Right lobe of liver (tissue), 6 donors: ENCODE measurements around the gene MCM10. TPM values are rescaled to one million over a fixed set of nuclear protein-coding genes. Genes with fewer than 3 reads are reported as not detected.

ENCODE experiments used
- ATAC-seq, 4 donors: fragments of 200-7000 bp; cut with Tn5 transposase; one replicate each; pipeline ENCODE4 v1.9.1; 2020; ENCODE audit warnings: mild to moderate bottlenecking in 4 of 4, moderate library complexity in 4 of 4
- DNase-seq, 3 donors: peaks; one replicate each; pipeline ENCODE4 v3.0.0-alpha.2; 2020
- H3K27ac ChIP-seq, 3 donors: fragments of 200-600 bp; one replicate each; pipeline ENCODE4 v1.8.0; 2022
- H3K27me3 ChIP-seq, 2 donors: fragments of 200-600 bp; one replicate each; pipeline ENCODE4 v1.8.0; 2022
- H3K36me3 ChIP-seq, 4 donors: fragments of 200-600 bp; sonication (generic) in 1 of 4; one replicate each; pipeline versions ENCODE4 v1.5.1 to v1.8.0; 2017 to 2022; ENCODE audit warnings: control low read depth in 1 of 4
- H3K4me1 ChIP-seq, 4 donors: fragments of 200-600 bp; sonication (generic) in 1 of 4; one replicate each; pipeline versions ENCODE4 v1.5.1 to v1.8.0; 2017 to 2022; ENCODE audit warnings: control low read depth in 1 of 4
- H3K4me3 ChIP-seq, 3 donors: fragments of 200-600 bp; one replicate each; pipeline ENCODE4 v1.8.0; 2022
- H3K9me3 ChIP-seq, 4 donors: fragments of 200-600 bp; sonication (generic) in 1 of 4; one replicate each; pipeline versions ENCODE4 v1.5.1 to v1.8.0; 2017 to 2022; ENCODE audit warnings: control low read depth in 1 of 4
- CTCF ChIP-seq, 4 donors: fragments of 200-600 bp in 3 of 4; fragments of 450-650 bp in 1 of 4; IDR thresholded peaks; one replicate each; pipeline versions ENCODE4 v1.5.1 to v1.8.0; 2016 to 2022; ENCODE audit warnings: antibody characterized with exemption in 4 of 4, mild to moderate bottlenecking in 2 of 4
- POLR2A ChIP-seq: fragments of 450-650 bp; IDR thresholded peaks from one replicate; pipeline ENCODE4 v1.6.1; 2017; ENCODE audit warnings: antibody characterized with exemption, mild to moderate bottlenecking
- WGBS: methylation state at CpG from one replicate; pipeline ENCODE4 v1.1.6; 2018; ENCODE audit warnings: low coverage, low lambda C conversion rate; ENCODE audit not compliant: insufficient coverage; ENCODE audit errors: missing lambda C conversion rate; 5-methylcytosine and 5-hydroxymethylcytosine counted together
- intact Hi-C, 2 donors: fragments of 100-400 bp; cut with DNase I; formaldehyde crosslinking; loops; one replicate each; pipeline versions ENCODE4 v1.11.2 to v1.14.1; 2022
- total RNA-seq, 6 experiments: library from RNA; depleted of rRNA in 2 of 6; stranded (reverse); fragments of >200 nt in 2 of 6; fragmentation: NEBNext Ultra II Directional in 3 of 6; extraction: Animal tissue kit (Norgen Biotek cat#: 25700) in 3 of 6; gene quantifications; one replicate each; pipeline versions ENCODE4 v1.1.0 to v1.2.4, GENCODE V29; 2016 to 2023
- donor health status: DM: no; HTN: yes; CAD: no.
- donor health status: DM: no; HTN: no; CAD: no.
- donor health status: DM: no; HTN: no; CAD: no.
- donor health status: DM: no; HTN: yes; CAD: no.
- donor health status: DM: no; HTN: yes; CAD: no.

The MCM10 gene
- total RNA-seq, 6 experiments from 2014 or later = 0.05 to 6.4 (median 0.64) TPM; not detected in 1

- intact Hi-C loops = no loop called here
- Histone ChIP-seq H3K4me1 (peaks cover 0 to 9% (median 4%) of the 10 kb centered on the region in 4 donors), H3K4me3 (no peak overlapping the region), H3K27me3 (no peaks in the 10 kb centered on the region), H3K27ac (no peak overlapping the region), H3K9me3 (no peaks in the 10 kb centered on the region), H3K36me3 (no peaks in the 10 kb centered on the region)
- ATAC-seq (no peak), DNase-seq (no peak)
- TF ChIP-seq CTCF (IDR thresholded peaks at IDR 0.05) (no peak), POLR2A (no peak)
- WGBS = 98% methylated on average over 6 of the region's 6 CpGs
Observed at GRCh38 chr10:13168781-13169180, 7.4 kb downstream of the MCM10 start.

GRCh38 chr10:13173616-13174015 lies 12.3 kb downstream of the MCM10 start:
- no peaks in the 10 kb centered on the region for H3K27me3 ChIP-seq
- intact Hi-C loops = no loop called here
- DNase-seq (peak in 2 of 3 donors; percentile 69 to 81), ATAC-seq (peak; percentile 97 to 100 (median 98))
- H3K27ac ChIP-seq = peak overlapping the region in 2 of 3 donors; percentile 82 to 85
- TF ChIP-seq POLR2A (no peak), CTCF (IDR thresholded peaks at IDR 0.05) (no peak)
- H3K9me3 ChIP-seq = no peaks in the 10 kb centered on the region
- 50% methylated on average over 2 of the region's 2 CpGs for WGBS
- no peaks in the 10 kb centered on the region for H3K36me3 ChIP-seq
- no peak overlapping the region for H3K4me3 ChIP-seq
- H3K4me1 ChIP-seq = peaks cover 0 to 19% (median 7%) of the 10 kb centered on the region in 4 donors

GRCh38 chr10:13180788-13181187 lies 19.4 kb downstream of the MCM10 start:
- Histone ChIP-seq H3K27me3 (no peaks in the 10 kb centered on the region), H3K27ac (no peak overlapping the region), H3K4me1 (peaks cover 0 to 12% (median 0%) of the 10 kb centered on the region in 4 donors), H3K4me3 (no peak overlapping the region), H3K9me3 (no peaks in the 10 kb centered on the region), H3K36me3 (no peaks in the 10 kb centered on the region)
- WGBS = 94% methylated on average over 4 of the region's 4 CpGs
- ATAC-seq (no peak), DNase-seq (no peak)
- TF ChIP-seq CTCF (IDR thresholded peaks at IDR 0.05) = no peak
- no peak for TF ChIP-seq POLR2A
- intact Hi-C loops = no loop called here

GRCh38 chr10:13182424-13182823 lies 21.1 kb downstream of the MCM10 start:
- Histone ChIP-seq H3K27me3 (no peaks in the 10 kb centered on the region), H3K4me3 (no peak overlapping the region), H3K27ac (no peak overlapping the region), H3K4me1 (peaks cover 0 to 12% (median 0%) of the 10 kb centered on the region in 4 donors), H3K9me3 (no peaks in the 10 kb centered on the region), H3K36me3 (no peaks in the 10 kb centered on the region)
- DNase-seq = no peak
- ATAC-seq = no peak
- intact Hi-C loops = no loop called here
- WGBS = 69% methylated on average over 1 of the region's 1 CpG
- TF ChIP-seq POLR2A (no peak), CTCF (IDR thresholded peaks at IDR 0.05) (no peak)

- WGBS = 96% methylated on average over 5 of the region's 5 CpGs
- TF ChIP-seq CTCF (IDR thresholded peaks at IDR 0.05) (no peak), POLR2A (no peak)
- Histone ChIP-seq H3K9me3 (no peaks in the 10 kb centered on the region), H3K4me1 (peaks cover 0 to 12% (median 0%) of the 10 kb centered on the region in 4 donors), H3K27me3 (no peaks in the 10 kb centered on the region), H3K36me3 (no peaks in the 10 kb centered on the region), H3K4me3 (no peak overlapping the region), H3K27ac (no peak overlapping the region)
- ATAC-seq (no peak), DNase-seq (no peak)
- intact Hi-C loops = no loop called here
Observed at GRCh38 chr10:13183625-13184024, 22.3 kb downstream of the MCM10 start.
